Liver (tissue), 9 donors: ENCODE results near the gene FAM228B. TPM values are rescaled to one million over a fixed set of nuclear protein-coding genes. Genes with fewer than 3 reads are reported as not detected.

Experiments used
- DNase-seq: peaks from one replicate; pipeline ENCODE4 v3.0.0-alpha.2; 2017; ENCODE audit warnings: low spot score
- H3K27ac ChIP-seq, 2 donors: one replicate each; pipeline ENCODE4 v1.7.0; 2013; ENCODE audit warnings: inconsistent platforms in 2 of 2, low read length in 2 of 2, control low read depth in 1 of 2, low read depth in 1 of 2, mild to moderate bottlenecking in 1 of 2
- H3K27me3 ChIP-seq, 4 donors: one replicate each; pipeline versions ENCODE4 v1.6.1 to v1.7.0; 2013; ENCODE audit warnings: low read length in 3 of 4, inconsistent platforms in 1 of 4, mild to moderate bottlenecking in 1 of 4, moderate library complexity in 1 of 4; ENCODE audit not compliant: control insufficient read depth in 4 of 4, insufficient read depth in 4 of 4
- H3K36me3 ChIP-seq, 4 donors: one replicate each; pipeline versions ENCODE4 v1.6.1 to v1.7.0; 2013; ENCODE audit warnings: low read length in 3 of 4, mild to moderate bottlenecking in 3 of 4, low read depth in 1 of 4, moderate library complexity in 1 of 4; ENCODE audit not compliant: control insufficient read depth in 4 of 4, insufficient read depth in 3 of 4
- H3K4me1 ChIP-seq, 4 donors: one replicate each; pipeline versions ENCODE4 v1.6.1 to v1.7.0; 2013; ENCODE audit warnings: low read length in 3 of 4, mild to moderate bottlenecking in 3 of 4, moderate library complexity in 1 of 4; ENCODE audit not compliant: control insufficient read depth in 4 of 4, insufficient read depth in 4 of 4
- H3K4me3 ChIP-seq, 3 donors: one replicate each; pipeline versions ENCODE4 v1.6.1 to v1.7.0; 2013; ENCODE audit warnings: low read length in 3 of 3, control low read depth in 1 of 3, low read depth in 1 of 3, mild to moderate bottlenecking in 1 of 3
- H3K9ac ChIP-seq, 2 donors: one replicate each; pipeline ENCODE4 v1.7.0; 2013; ENCODE audit warnings: low read length in 2 of 2, mild to moderate bottlenecking in 2 of 2, moderate library complexity in 2 of 2, control low read depth in 1 of 2, low read depth in 1 of 2
- H3K9me3 ChIP-seq, 4 donors: one replicate each; pipeline versions ENCODE4 v1.6.1 to v1.7.0; 2013; ENCODE audit warnings: low read length in 3 of 4; ENCODE audit not compliant: control insufficient read depth in 4 of 4
- EGR1 ChIP-seq, 2 donors: IDR thresholded peaks; 2 replicates each; pipeline ENCODE4 v1.6.1; 2016 to 2018; ENCODE audit warnings: antibody characterized with exemption in 2 of 2, low read depth in 2 of 2
- FOXA1 ChIP-seq: IDR thresholded peaks from 2 replicates; pipeline ENCODE4 v1.6.1; 2016; ENCODE audit warnings: antibody characterized with exemption
- FOXA2 ChIP-seq: IDR thresholded peaks from 2 replicates; pipeline ENCODE4 v1.6.1; 2016; ENCODE audit warnings: antibody characterized with exemption
- GABPA ChIP-seq, 2 donors: IDR thresholded peaks in 1 of 2; conservative IDR thresholded peaks in 1 of 2; 2 replicates each; pipeline ENCODE4 v1.6.1; 2016; ENCODE audit warnings: antibody characterized with exemption in 2 of 2, mild to moderate bottlenecking in 1 of 2, moderate library complexity in 1 of 2
- HNF4A ChIP-seq, 2 donors: conservative IDR thresholded peaks; 2 replicates each; pipeline ENCODE4 v1.6.1; 2016; ENCODE audit warnings: antibody characterized with exemption in 2 of 2, mild to moderate bottlenecking in 2 of 2
- HNF4G ChIP-seq: IDR thresholded peaks from 2 replicates; pipeline ENCODE4 v1.6.1; 2016; ENCODE audit warnings: antibody characterized with exemption
- JUND ChIP-seq, 2 donors: IDR thresholded peaks; 2 replicates each; pipeline ENCODE4 v1.6.1; 2016; ENCODE audit warnings: antibody characterized with exemption in 2 of 2
- MAX ChIP-seq: IDR thresholded peaks from 2 replicates; pipeline ENCODE4 v1.6.1; 2016; ENCODE audit warnings: antibody characterized with exemption
- NR2F2 ChIP-seq: IDR thresholded peaks from 2 replicates; pipeline ENCODE4 v1.6.1; 2016; ENCODE audit warnings: antibody characterized with exemption
- REST ChIP-seq: IDR thresholded peaks from 2 replicates; pipeline ENCODE4 v1.6.1; 2016; ENCODE audit warnings: antibody characterized with exemption, mild to moderate bottlenecking
- RXRA ChIP-seq, 2 donors: IDR thresholded peaks; 2 replicates each; pipeline ENCODE4 v1.6.1; 2017 to 2018; ENCODE audit warnings: antibody characterized with exemption in 2 of 2, mild to moderate bottlenecking in 1 of 2
- SP1 ChIP-seq: IDR thresholded peaks from 2 replicates; pipeline ENCODE4 v1.6.1; 2018; ENCODE audit warnings: antibody characterized with exemption, mild to moderate bottlenecking
- TAF1 ChIP-seq: conservative IDR thresholded peaks from 2 replicates; pipeline ENCODE4 v1.6.1; 2016; ENCODE audit warnings: antibody characterized with exemption, mild to moderate bottlenecking
- YY1 ChIP-seq: IDR thresholded peaks from 2 replicates; pipeline ENCODE4 v1.6.1; 2016; ENCODE audit warnings: antibody characterized with exemption, mild to moderate bottlenecking
- ZBTB33 ChIP-seq: IDR thresholded peaks from 2 replicates; pipeline ENCODE4 v1.6.1; 2016; ENCODE audit warnings: antibody characterized with exemption
- WGBS: extraction: QIAGEN DNeasy Blood & Tissue Kit; methylation state at CpG from one replicate; pipeline ENCODE4 v1.1.7; 2013; 5-methylcytosine and 5-hydroxymethylcytosine counted together
- polyA plus RNA-seq, 2 donors: library from polyadenylated mRNA; stranded (reverse) in 1 of 2; unstranded in 1 of 2; fragments of 200-250 nt in 1 of 2; fragments of >200 nt in 1 of 2; fragmentation: Nextera tagmentation in 1 of 2; extraction: Ambion mirVana in 1 of 2; gene quantifications; one replicate each; pipeline versions ENCODE4 v1.2.1 to v1.2.3, GENCODE V29; 2013 to 2015
- total RNA-seq, 2 donors: library from RNA; depleted of rRNA; stranded (reverse); fragments of >200 nt; gene quantifications; one replicate each; pipeline ENCODE4 v1.2.3, GENCODE V29; 2014
- donor health status: healthy.
- donor health status: healthy.
- donor health status: healthy.
- donor health status: healthy.
- donor health status: healthy.

Gene FAM228B
- total and polyA plus RNA-seq, 4 donors = 0.68 to 4.2 (median 3.8) TPM

GRCh38 chr2:24199968-24200590 lies 76.8 kb downstream of the FAM228B start:
- Histone ChIP-seq H3K9me3 (no peaks in the 10 kb centered on the region), H3K9ac (no peak overlapping the region), H3K36me3 (peaks cover 6 to 23% (median 19%) of the 10 kb centered on the region in 4 donors), H3K27me3 (no peaks in the 10 kb centered on the region), H3K4me3 (no peak overlapping the region), H3K27ac (no peak overlapping the region), H3K4me1 (no peaks in the 10 kb centered on the region)
- WGBS = 90% methylated on average over 12 of the region's 12 CpGs
- TF ChIP-seq SP1 (no peak), HNF4G (no peak), ZBTB33 (no peak), NR2F2 (no peak), JUND (IDR thresholded peaks at IDR 0.05) (no peak), EGR1 (IDR thresholded peaks at IDR 0.05; ENCODE audit: low read depth in 2 of 2) (no peak), MAX (no peak), GABPA (IDR thresholded peaks at IDR 0.05 in 1 of 2, conservative IDR thresholded peaks at IDR 0.05 in 1 of 2) (no peak), REST (no peak), RXRA (IDR thresholded peaks at IDR 0.05) (no peak), FOXA2 (no peak), TAF1 (no peak), HNF4A (conservative IDR thresholded peaks at IDR 0.05) (no peak)
- no peak for DNase-seq

- peaks cover 9 to 29% (median 25%) of the 10 kb centered on the region in 4 donors for H3K36me3 ChIP-seq
- no peak overlapping the region for H3K27ac ChIP-seq
- TF ChIP-seq RXRA (IDR thresholded peaks at IDR 0.05) (no peak), ZBTB33 (no peak), TAF1 (no peak), FOXA1 (no peak), GABPA (IDR thresholded peaks at IDR 0.05 in 1 of 2, conservative IDR thresholded peaks at IDR 0.05 in 1 of 2) (no peak), YY1 (no peak), REST (no peak), NR2F2 (no peak), JUND (IDR thresholded peaks at IDR 0.05) (no peak), EGR1 (IDR thresholded peaks at IDR 0.05; ENCODE audit: low read depth in 2 of 2) (no peak), HNF4A (conservative IDR thresholded peaks at IDR 0.05) (no peak)
- H3K9ac ChIP-seq = no peak overlapping the region
- 96% methylated on average over 3 of the region's 3 CpGs for WGBS
- H3K9me3 ChIP-seq = no peaks in the 10 kb centered on the region
- DNase-seq = no peak
- H3K4me1 ChIP-seq = no peaks in the 10 kb centered on the region
- H3K27me3 ChIP-seq = no peaks in the 10 kb centered on the region
- no peak overlapping the region for H3K4me3 ChIP-seq
Measured at GRCh38 chr2:24200799-24201198, 77.5 kb downstream of the FAM228B start.
